ENCODE results near the gene GMPR2.
A peak's percentile ranks its signal among the peaks of the same experiment; 100 is the strongest.
"Not testable (repeated sequence)": the region's sequence is repeated elsewhere in the genome, so short reads cannot be mapped to it uniquely, and the experiment has no call there.

GMPR2 gene

DNA sequence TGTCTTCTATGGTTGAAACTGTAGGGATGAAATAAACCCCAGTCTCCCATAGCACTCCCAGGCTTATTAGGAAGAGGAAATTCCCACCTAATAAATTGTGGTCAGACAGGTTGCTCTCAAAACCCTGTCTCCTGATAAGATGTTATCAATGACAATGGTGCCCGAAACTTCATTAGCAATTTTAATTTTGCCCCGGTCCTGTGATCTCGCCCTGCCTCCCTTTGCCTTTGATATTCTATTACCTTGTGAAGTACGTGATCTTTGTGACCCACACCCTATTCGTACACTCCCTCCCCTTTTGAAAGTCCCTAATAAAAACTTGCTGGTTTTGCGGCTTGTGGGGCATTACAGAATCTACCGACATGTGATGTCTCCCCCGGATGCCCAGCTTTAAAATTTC lies 30.2 kb upstream of the GMPR2 start:
- not testable (repeated sequence) for DNase-seq (ENCODE audit: low spot score)

GRCh38 chr14:24203249-24203886 lies 29.4 kb upstream of the GMPR2 start:
- DNase-seq (ENCODE audit: low spot score), result not testable (repeated sequence)

GRCh38 chr14:24204163-24205146 lies 28.3 kb upstream of the GMPR2 start:
- no peak for DNase-seq (ENCODE audit: low spot score)

GRCh38 chr14:24206260-24207103 lies 26.2 kb upstream of the GMPR2 start:
- DNase-seq (ENCODE audit: low spot score), result no peak

DNA sequence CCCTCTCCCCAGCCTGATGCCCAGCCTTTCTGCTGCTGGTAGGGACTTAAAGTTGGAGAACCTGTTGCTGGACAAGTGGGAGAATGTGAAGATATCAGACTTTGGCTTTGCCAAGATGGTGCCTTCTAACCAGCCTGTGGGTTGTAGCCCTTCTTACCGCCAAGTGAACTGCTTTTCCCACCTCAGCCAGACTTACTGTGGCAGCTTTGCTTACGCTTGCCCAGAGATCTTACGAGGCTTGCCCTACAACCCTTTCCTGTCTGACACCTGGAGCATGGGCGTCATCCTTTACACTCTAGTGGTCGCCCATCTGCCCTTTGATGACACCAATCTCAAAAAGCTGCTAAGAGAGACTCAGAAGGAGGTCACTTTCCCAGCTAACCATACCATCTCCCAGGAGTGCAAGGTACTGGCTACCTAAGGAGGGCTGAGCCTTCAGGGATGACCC lies 25.6 kb upstream of the GMPR2 start:
- no peak for DNase-seq (ENCODE audit: low spot score)

GRCh38 chr14:24207625-24208024 lies 25.1 kb upstream of the GMPR2 start:
- no peak for DNase-seq (ENCODE audit: low spot score)

GRCh38 chr14:24211311-24211710 lies 21.4 kb upstream of the GMPR2 start:
- DNase-seq (ENCODE audit: low spot score), result no peak

- peak; percentile 99 for DNase-seq (ENCODE audit: low spot score)
Observed at GRCh38 chr14:24212924-24213865, 19.5 kb upstream of the GMPR2 start, which contains the start of gene CHMP4A. CHMP4A (minus strand) TSS chr14:24213488; CDS start chr14:24213439, 49 bp downstream.

- DNase-seq (ENCODE audit: low spot score), result no peak
Observed at GRCh38 chr14:24213866-24214662, 18.7 kb upstream of the GMPR2 start.

- peak; percentile 92 for DNase-seq (ENCODE audit: low spot score)
Observed at GRCh38 chr14:24215495-24216344, 17.0 kb upstream of the GMPR2 start, which contains the start of gene MDP1. MDP1 (minus strand) TSS chr14:24216066; CDS start chr14:24215955, 111 bp downstream.

GRCh38 chr14:24216345-24216699 lies 16.4 kb upstream of the GMPR2 start:
- DNase-seq (ENCODE audit: low spot score), result no peak

DNA sequence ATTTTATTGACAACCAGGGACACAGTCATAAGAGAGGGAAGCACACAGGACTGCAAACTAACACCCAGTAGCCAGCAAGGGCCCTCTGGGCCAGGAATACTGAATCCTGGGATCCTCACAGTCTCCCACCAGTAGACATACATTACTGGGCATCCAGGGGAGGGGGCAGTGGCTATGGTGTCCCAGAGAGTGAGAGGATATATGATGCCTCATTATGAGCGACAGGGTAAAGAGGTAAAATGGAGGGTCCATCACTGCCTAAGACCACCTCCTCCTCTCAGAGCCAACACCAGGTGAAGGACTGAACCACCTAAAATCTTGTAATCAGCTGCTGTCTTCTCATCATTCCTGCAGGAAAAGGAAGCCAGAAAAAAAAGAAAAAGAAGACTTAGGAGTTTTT lies 15.9 kb upstream of the GMPR2 start:
- not testable (repeated sequence) for DNase-seq (ENCODE audit: low spot score)

GRCh38 chr14:24219080-24219479 lies 13.6 kb upstream of the GMPR2 start:
- DNase-seq (ENCODE audit: low spot score), result no peak

- DNase-seq (ENCODE audit: low spot score), result no peak
Observed at GRCh38 chr14:24219521-24219920, 13.2 kb upstream of the GMPR2 start.

GRCh38 chr14:24222987-24223386 lies 9.7 kb upstream of the GMPR2 start:
- not testable (repeated sequence) for DNase-seq (ENCODE audit: low spot score)

- peak; percentile 26 for DNase-seq (ENCODE audit: low spot score)
Observed at GRCh38 chr14:24224618-24225071, 8.1 kb upstream of the GMPR2 start.

GRCh38 chr14:24226473-24226872 lies 6.3 kb upstream of the GMPR2 start:
- no peak for DNase-seq (ENCODE audit: low spot score)

- DNase-seq (ENCODE audit: low spot score), result no peak
Observed at GRCh38 chr14:24228902-24229301, 3.8 kb upstream of the GMPR2 start.

All from hepatic stellate cell (primary cell).